Cardiac muscle cell (in vitro differentiated cells and primary cell): ENCODE measurements around the gene ZNF382. TPM values are rescaled to one million over a fixed set of nuclear protein-coding genes. Genes with fewer than 3 reads are reported as not detected.

Experiments used
- polyA plus RNA-seq: library from polyadenylated mRNA; unstranded; fragments of >200 nt; fragmentation: Nextera tagmentation; extraction: Ambion mirVana; gene quantifications from 2 replicates; pipeline ENCODE4 v1.2.1, GENCODE V29; 2016
- total RNA-seq: library from RNA; depleted of rRNA; stranded (reverse); fragments of >200 nt; gene quantifications from 2 replicates; pipeline ENCODE4 v1.2.3, GENCODE V29; 2016

The ZNF382 gene
- total and polyA plus RNA-seq, 2 experiments from 2014 or later, result 14.5 to 57.8 TPM

Other genes with a start within 250 kb of the ZNF382 start
- 4.5 and 7.7 TPM in 2 replicates for gene ZFP14, start 226.1 kb upstream of the ZNF382 start, total RNA-seq
- gene ZFP14, start 226.1 kb upstream of the ZNF382 start, polyA plus RNA-seq, result 3.5 and 7.7 TPM in 2 replicates
- gene ZFP82, start 186.7 kb upstream of the ZNF382 start, total RNA-seq, result 9.0 and 10.2 TPM in 2 replicates
- gene ZFP82, start 186.7 kb upstream of the ZNF382 start, polyA plus RNA-seq, result 18.4 and 19.4 TPM in 2 replicates
- 8.6 and 9.7 TPM in 2 replicates for gene ZNF566, start 115.8 kb upstream of the ZNF382 start, total RNA-seq
- gene ZNF566, start 115.8 kb upstream of the ZNF382 start, polyA plus RNA-seq, result 5.2 and 13.2 TPM in 2 replicates
- 10.5 and 12.3 TPM in 2 replicates for gene ZNF260, start 77.0 kb upstream of the ZNF382 start, total RNA-seq
- 17.5 and 32.0 TPM in 2 replicates for gene ZNF260, start 77.0 kb upstream of the ZNF382 start, polyA plus RNA-seq
- 18.6 and 19.2 TPM in 2 replicates for gene ZNF529, start 32.0 kb upstream of the ZNF382 start, total RNA-seq
- 10.9 and 16.5 TPM in 2 replicates for gene ZNF529, start 32.0 kb upstream of the ZNF382 start, polyA plus RNA-seq
- gene ZNF461, start 61.5 kb downstream of the ZNF382 start, total RNA-seq, result 8.0 and 8.7 TPM in 2 replicates
- gene ZNF461, start 61.5 kb downstream of the ZNF382 start, polyA plus RNA-seq, result 2.7 and 7.7 TPM in 2 replicates
- 4.5 and 5.5 TPM in 2 replicates for gene ZNF567, start 82.3 kb downstream of the ZNF382 start, total RNA-seq
- gene ZNF567, start 82.3 kb downstream of the ZNF382 start, polyA plus RNA-seq, result 6.6 and 19.6 TPM in 2 replicates
- gene ZNF850, start 167.5 kb downstream of the ZNF382 start, total RNA-seq, result 16.1 and 27.8 TPM in 2 replicates
- gene ZNF850, start 167.5 kb downstream of the ZNF382 start, polyA plus RNA-seq, result 2.9 and 9.5 TPM in 2 replicates
- 14.7 and 25.3 TPM in 2 replicates for gene ZNF790, start 233.1 kb downstream of the ZNF382 start, total RNA-seq
- 13.5 and 14.9 TPM in 2 replicates for gene ZNF790, start 233.1 kb downstream of the ZNF382 start, polyA plus RNA-seq
- gene ZNF345, start 245.6 kb downstream of the ZNF382 start, total RNA-seq, result 2.3 and 2.5 TPM in 2 replicates
- gene ZNF345, start 245.6 kb downstream of the ZNF382 start, polyA plus RNA-seq, result 10.7 and 14.0 TPM in 2 replicates